Activated T-cell treated with anti-CD3 and anti-CD28 coated beads, Interleukin-2, amount 50 U/mL, for 4 hours (primary cell): ENCODE data around the gene MYO18A. TPM values are rescaled to one million over a fixed set of nuclear protein-coding genes. Genes with fewer than 3 reads are reported as not detected.
"Not testable (repeated sequence)": the region's sequence is repeated elsewhere in the genome, so short reads cannot be mapped to it uniquely, and the experiment has no call there.

ENCODE experiments used
- ATAC-seq, 2 donors: fragments of 200-7000 bp; cut with Tn5 transposase; one replicate each; pipeline ENCODE4 v1.10.0; 2021
- DNase-seq: peaks from one replicate; pipeline ENCODE4 v3.0.0-alpha.2; 2020
- H3K27me3 Mint-ChIP-seq: one replicate; pipeline ENCODE4 v1.8.0; 2021; ENCODE audit warnings: low read depth, mixed read lengths
- H3K36me3 Mint-ChIP-seq: one replicate; pipeline ENCODE4 v1.8.0; 2022; ENCODE audit warnings: mixed read lengths; ENCODE audit not compliant: insufficient read depth
- H3K4me1 Mint-ChIP-seq: one replicate; pipeline ENCODE4 v1.8.0; 2021; ENCODE audit warnings: low read depth, mixed read lengths
- H3K4me3 Mint-ChIP-seq: one replicate; pipeline ENCODE4 v1.8.0; 2021; ENCODE audit warnings: mild to moderate bottlenecking, moderate library complexity, mixed read lengths
- H3K9me3 Mint-ChIP-seq: one replicate; pipeline ENCODE4 v1.8.0; 2021; ENCODE audit warnings: mixed read lengths
- total RNA-seq, 3 donors: library from RNA; stranded (reverse); gene quantifications; one replicate each; pipeline ENCODE4 v1.2.1, GENCODE V29; 2021

The MYO18A gene, protein sequence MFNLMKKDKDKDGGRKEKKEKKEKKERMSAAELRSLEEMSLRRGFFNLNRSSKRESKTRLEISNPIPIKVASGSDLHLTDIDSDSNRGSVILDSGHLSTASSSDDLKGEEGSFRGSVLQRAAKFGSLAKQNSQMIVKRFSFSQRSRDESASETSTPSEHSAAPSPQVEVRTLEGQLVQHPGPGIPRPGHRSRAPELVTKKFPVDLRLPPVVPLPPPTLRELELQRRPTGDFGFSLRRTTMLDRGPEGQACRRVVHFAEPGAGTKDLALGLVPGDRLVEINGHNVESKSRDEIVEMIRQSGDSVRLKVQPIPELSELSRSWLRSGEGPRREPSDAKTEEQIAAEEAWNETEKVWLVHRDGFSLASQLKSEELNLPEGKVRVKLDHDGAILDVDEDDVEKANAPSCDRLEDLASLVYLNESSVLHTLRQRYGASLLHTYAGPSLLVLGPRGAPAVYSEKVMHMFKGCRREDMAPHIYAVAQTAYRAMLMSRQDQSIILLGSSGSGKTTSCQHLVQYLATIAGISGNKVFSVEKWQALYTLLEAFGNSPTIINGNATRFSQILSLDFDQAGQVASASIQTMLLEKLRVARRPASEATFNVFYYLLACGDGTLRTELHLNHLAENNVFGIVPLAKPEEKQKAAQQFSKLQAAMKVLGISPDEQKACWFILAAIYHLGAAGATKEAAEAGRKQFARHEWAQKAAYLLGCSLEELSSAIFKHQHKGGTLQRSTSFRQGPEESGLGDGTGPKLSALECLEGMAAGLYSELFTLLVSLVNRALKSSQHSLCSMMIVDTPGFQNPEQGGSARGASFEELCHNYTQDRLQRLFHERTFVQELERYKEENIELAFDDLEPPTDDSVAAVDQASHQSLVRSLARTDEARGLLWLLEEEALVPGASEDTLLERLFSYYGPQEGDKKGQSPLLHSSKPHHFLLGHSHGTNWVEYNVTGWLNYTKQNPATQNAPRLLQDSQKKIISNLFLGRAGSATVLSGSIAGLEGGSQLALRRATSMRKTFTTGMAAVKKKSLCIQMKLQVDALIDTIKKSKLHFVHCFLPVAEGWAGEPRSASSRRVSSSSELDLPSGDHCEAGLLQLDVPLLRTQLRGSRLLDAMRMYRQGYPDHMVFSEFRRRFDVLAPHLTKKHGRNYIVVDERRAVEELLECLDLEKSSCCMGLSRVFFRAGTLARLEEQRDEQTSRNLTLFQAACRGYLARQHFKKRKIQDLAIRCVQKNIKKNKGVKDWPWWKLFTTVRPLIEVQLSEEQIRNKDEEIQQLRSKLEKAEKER (N-terminal part only)
- total RNA-seq: 10 to 100 TPM; 24.2 to 24.3 (median 24.2) TPM

- Mint-ChIP-seq H3K4me1 (peaks cover 17% of the 10 kb centered on the region), H3K36me3 (no peaks in the 10 kb centered on the region), H3K4me3 (peak within 1 kb of the TSS; percentile 65), H3K27me3 (peaks cover 2% of the 10 kb centered on the region), H3K9me3 (no peaks in the 10 kb centered on the region)
- DNase-seq (peak; percentile 73), ATAC-seq (peak; percentile 94 to 95)
Measured at GRCh38 chr17:29180034-29180787, at the start of gene MYO18A. TSS of gene MYO18A (minus strand) at chr17:29180398. CDS start at chr17:29166940, 13,458 bp downstream.

DNA sequence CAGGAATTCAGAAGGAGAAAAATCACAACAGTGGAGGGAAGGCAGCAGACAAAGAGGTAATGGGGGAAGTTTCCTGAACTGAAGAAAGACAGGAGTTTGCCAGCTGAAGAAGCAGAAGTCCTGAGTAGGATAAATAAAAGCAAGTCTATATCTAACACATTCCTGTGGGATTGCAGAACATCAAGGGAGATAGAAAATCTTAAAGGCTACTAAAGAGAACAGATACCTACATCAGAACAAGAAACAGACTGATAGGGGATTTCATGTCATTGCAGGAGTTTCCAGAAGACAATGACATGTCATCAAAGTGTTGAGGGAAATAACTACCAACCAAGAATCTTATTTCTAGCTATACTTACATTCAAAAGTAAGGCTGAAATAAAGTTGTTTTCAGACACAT lies 45.2 kb upstream of the MYO18A start:
- no peak for DNase-seq
- Mint-ChIP-seq H3K36me3 (no peaks in the 10 kb centered on the region), H3K4me1 (peaks cover 6% of the 10 kb centered on the region), H3K4me3 (no peak overlapping the region), H3K9me3 (no peaks in the 10 kb centered on the region), H3K27me3 (no peaks in the 10 kb centered on the region)
- ATAC-seq: no peak

DNA sequence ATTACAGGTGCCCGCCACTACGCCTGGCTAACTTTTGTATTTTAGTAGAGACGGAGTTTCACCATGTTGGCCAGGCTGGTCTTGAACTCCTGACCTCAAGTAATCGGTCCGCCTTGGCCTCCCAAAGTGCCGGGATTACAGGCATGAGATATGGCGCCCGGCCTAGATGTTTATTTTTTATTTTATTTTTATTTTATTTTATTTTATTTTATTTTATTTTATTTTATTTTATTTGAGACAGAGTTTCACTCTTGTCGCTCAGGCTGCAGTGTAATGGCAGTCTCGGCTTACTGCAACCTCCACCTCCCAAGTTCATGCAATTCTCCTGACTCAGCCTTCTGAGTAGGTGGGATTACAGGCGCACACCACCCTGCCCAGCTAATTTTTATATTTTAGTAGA lies 41.1 kb upstream of the MYO18A start:
- H3K9me3 Mint-ChIP-seq, DNase-seq, H3K36me3 Mint-ChIP-seq, H3K27me3 Mint-ChIP-seq, ATAC-seq, H3K4me3 Mint-ChIP-seq: not testable (repeated sequence)
- H3K4me1 Mint-ChIP-seq: peaks cover 13% of the 10 kb centered on the region

GRCh38 chr17:29219378-29220047 lies 39.3 kb upstream of the MYO18A start:
- no peak overlapping the region for H3K4me3 Mint-ChIP-seq
- H3K27me3 Mint-ChIP-seq: no peaks in the 10 kb centered on the region
- H3K4me1 Mint-ChIP-seq: peaks cover 7% of the 10 kb centered on the region

DNA sequence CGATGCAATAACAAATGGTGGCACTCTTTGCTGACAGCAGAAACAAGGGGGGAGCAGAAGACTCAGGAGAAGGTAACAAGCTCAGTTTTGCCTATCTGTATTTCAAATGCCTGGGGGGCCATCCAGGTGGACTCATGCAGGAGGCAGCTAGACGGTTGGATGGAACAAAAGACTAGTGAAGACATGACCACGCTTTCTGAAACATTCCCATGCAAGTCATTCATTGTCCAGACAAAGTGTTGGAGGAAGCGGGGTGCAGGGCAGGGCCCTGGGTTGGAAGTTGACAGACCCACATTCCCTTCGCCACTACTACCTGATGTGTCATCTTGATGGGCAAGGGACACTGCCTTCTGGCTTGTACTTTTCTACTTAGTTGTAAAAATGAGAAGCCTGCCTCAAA lies 36.7 kb upstream of the MYO18A start:
- no peak overlapping the region for H3K4me3 Mint-ChIP-seq
- DNase-seq: no peak
- H3K36me3 Mint-ChIP-seq: no peaks in the 10 kb centered on the region
- H3K4me1 Mint-ChIP-seq: peaks cover 7% of the 10 kb centered on the region
- H3K27me3 Mint-ChIP-seq: no peaks in the 10 kb centered on the region
- H3K9me3 Mint-ChIP-seq: no peaks in the 10 kb centered on the region
- no peak for ATAC-seq

More at GRCh38 chr17:29219378-29220047, 39.3 kb upstream of the MYO18A start:
- Mint-ChIP-seq H3K36me3 (no peaks in the 10 kb centered on the region), H3K9me3 (no peaks in the 10 kb centered on the region)
- ATAC-seq (peak; percentile 85 to 90), DNase-seq (peak; percentile 65)

DNA sequence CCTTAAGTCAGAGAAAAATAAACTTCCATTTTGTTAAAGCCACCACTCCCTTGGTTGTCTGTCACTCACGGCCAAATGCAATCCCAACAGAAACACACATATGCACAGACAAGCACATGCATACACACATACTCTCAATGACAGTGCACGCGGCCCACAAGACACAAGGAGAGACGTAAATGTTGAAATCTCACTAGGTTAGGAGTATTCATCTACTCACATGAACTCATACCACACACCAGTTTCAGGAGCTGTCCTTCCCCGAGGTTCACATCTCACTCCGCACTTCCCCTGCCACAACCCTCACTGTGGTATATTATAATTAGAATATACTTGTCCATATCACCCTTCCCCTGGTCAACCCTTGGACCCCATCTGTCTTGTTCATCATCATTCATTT lies 36.0 kb upstream of the MYO18A start:
- DNase-seq (no peak), ATAC-seq (no peak)
- Mint-ChIP-seq H3K4me3 (no peak overlapping the region), H3K36me3 (no peaks in the 10 kb centered on the region), H3K9me3 (no peaks in the 10 kb centered on the region), H3K27me3 (no peaks in the 10 kb centered on the region), H3K4me1 (peaks cover 7% of the 10 kb centered on the region)

DNA sequence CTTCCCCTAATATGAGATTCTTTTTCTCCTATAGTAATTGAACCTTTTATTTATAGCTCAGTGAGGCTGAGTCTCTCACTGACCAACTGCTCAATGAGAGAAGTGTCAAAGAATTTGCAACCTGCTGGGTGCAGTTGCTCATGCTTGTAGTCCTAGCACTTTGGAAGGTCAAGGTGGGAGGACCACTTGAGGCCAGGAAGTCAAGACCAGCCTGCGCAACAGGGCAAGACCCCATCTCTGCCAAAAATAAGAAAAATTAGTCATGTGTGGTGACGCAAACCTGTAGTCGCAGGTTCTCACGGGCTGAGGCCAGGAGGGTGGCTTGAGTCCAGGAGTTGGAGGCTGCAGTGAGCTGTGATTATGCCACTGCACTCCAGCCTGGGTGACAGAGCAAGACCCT lies 35.5 kb upstream of the MYO18A start:
- Mint-ChIP-seq H3K9me3 (no peaks in the 10 kb centered on the region), H3K4me1 (peaks cover 7% of the 10 kb centered on the region), H3K27me3 (no peaks in the 10 kb centered on the region), H3K4me3 (no peak overlapping the region), H3K36me3 (no peaks in the 10 kb centered on the region)
- ATAC-seq (no peak), DNase-seq (no peak)

DNA sequence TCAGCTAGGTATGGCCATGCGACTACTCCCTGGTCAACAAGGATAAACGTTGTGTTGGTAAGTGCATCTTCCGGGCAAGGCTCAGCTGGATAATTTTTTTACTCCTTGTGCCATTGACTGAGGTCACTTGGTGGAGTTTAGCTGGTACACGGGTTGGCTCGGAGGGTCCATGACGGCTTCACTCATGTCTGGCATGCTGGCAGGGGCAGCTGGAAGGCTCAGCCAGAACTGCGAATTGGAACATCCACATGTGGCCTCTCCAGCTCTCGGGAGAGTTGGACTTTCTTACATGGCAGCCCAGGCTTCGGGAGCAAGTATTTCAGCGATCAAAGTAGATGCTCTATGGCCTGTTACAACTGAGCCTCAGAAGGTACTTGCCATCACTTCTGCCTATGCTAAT lies 35.0 kb upstream of the MYO18A start:
- no peak for ATAC-seq
- Mint-ChIP-seq H3K9me3 (no peaks in the 10 kb centered on the region), H3K4me3 (no peak overlapping the region), H3K27me3 (peaks cover 2% of the 10 kb centered on the region), H3K36me3 (no peaks in the 10 kb centered on the region), H3K4me1 (peaks cover 7% of the 10 kb centered on the region)
- no peak for DNase-seq

- Mint-ChIP-seq H3K27me3 (peaks cover 2% of the 10 kb centered on the region), H3K9me3 (no peaks in the 10 kb centered on the region), H3K4me3 (no peak overlapping the region), H3K36me3 (no peaks in the 10 kb centered on the region), H3K4me1 (peaks cover 3% of the 10 kb centered on the region)
- DNase-seq: no peak
- no peak for ATAC-seq
Measured at GRCh38 chr17:29214215-29215146, 34.3 kb upstream of the MYO18A start.

- Mint-ChIP-seq H3K4me3 (no peak overlapping the region), H3K4me1 (no peaks in the 10 kb centered on the region), H3K27me3 (peaks cover 2% of the 10 kb centered on the region), H3K9me3 (no peaks in the 10 kb centered on the region), H3K36me3 (no peaks in the 10 kb centered on the region)
- ATAC-seq (no peak), DNase-seq (no peak)
Measured at GRCh38 chr17:29212681-29213121, 32.5 kb upstream of the MYO18A start.

DNA sequence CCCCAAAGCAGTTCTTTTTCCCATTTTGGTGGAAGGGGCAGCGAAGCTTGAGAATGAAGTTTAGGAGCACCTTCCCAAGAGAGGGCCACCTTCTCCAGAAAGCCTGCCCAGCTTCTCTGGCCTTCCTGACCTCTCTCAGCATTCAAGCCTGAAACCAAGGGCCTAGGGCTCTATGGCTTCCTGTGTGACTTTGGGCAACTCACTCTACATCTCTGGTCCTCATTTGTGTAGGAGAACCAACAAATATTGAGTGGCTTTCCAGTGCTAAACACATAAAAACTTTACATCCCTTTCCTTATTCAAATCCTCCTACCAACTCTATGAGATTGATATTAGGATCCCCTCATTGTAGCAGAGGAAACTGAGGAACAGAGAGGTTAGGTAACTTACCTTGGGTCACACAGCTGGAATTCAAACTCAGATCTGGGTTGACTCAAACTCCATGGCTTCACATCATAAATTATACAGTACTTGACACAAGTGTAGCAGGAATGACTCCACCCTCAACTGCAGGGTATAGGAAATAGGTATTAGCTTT lies 32.0 kb upstream of the MYO18A start:
- Mint-ChIP-seq H3K36me3 (no peaks in the 10 kb centered on the region), H3K27me3 (peaks cover 2% of the 10 kb centered on the region), H3K4me3 (no peak overlapping the region), H3K9me3 (no peaks in the 10 kb centered on the region), H3K4me1 (no peaks in the 10 kb centered on the region)
- no peak for DNase-seq
- ATAC-seq: no peak

DNA sequence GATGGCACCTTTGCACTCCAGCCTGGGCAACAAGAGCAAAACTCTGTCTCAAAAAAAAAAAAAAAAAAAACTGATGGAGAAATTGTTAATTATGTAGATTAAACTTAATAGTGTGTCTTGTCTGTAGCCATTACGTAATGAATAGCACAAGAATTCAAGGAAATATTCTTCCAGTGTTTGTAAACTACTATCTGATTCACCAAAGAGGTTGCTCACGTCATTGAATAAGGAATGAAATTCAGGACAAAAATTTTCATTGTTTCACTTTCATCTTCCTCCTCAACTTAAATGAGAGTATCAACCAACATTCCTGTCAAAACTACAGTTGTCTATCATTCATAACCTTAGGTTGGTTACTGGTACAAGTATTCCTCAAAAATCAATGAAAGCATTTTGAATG lies 30.7 kb upstream of the MYO18A start:
- Mint-ChIP-seq H3K27me3 (peaks cover 2% of the 10 kb centered on the region), H3K9me3 (no peaks in the 10 kb centered on the region), H3K36me3 (no peaks in the 10 kb centered on the region), H3K4me3 (no peak overlapping the region), H3K4me1 (no peaks in the 10 kb centered on the region)
- DNase-seq (no peak), ATAC-seq (no peak)
